UCSD-AML1 (cell line): Measurements from ENCODE around the gene EPN2.
"Not testable (repeated sequence)": the region's sequence is repeated elsewhere in the genome, so short reads cannot be mapped to it uniquely, and the experiment has no call there.

Experiments
- DNase-seq: peaks from one replicate; lab custom pipeline; 2025; ENCODE audit not compliant: unreplicated experiment; lab: John Stamatoyannopoulos, UW

Gene EPN2

DNA sequence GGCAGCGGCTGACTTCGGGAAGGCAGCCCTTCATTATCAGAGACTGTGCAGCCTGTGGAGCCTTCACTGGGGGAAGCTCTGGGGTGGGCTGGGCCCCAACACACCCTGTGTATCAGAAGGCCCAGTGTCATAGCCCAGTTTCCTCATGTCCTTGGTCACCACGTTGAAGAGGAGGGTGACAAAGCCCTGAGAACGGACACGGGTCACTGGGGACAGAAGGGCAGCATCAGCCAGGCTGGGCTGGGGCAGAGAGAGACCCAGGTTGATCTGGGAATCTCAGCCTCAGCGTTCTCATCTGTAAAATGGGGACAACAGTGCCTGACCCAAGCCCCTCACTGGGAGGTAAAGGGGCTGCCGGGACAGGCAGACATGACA lies 106.1 kb downstream of the EPN2 start:
- no peak for DNase-seq

GRCh38 chr17:19343671-19344151 lies 106.5 kb downstream of the EPN2 start:
- no peak for DNase-seq

DNA sequence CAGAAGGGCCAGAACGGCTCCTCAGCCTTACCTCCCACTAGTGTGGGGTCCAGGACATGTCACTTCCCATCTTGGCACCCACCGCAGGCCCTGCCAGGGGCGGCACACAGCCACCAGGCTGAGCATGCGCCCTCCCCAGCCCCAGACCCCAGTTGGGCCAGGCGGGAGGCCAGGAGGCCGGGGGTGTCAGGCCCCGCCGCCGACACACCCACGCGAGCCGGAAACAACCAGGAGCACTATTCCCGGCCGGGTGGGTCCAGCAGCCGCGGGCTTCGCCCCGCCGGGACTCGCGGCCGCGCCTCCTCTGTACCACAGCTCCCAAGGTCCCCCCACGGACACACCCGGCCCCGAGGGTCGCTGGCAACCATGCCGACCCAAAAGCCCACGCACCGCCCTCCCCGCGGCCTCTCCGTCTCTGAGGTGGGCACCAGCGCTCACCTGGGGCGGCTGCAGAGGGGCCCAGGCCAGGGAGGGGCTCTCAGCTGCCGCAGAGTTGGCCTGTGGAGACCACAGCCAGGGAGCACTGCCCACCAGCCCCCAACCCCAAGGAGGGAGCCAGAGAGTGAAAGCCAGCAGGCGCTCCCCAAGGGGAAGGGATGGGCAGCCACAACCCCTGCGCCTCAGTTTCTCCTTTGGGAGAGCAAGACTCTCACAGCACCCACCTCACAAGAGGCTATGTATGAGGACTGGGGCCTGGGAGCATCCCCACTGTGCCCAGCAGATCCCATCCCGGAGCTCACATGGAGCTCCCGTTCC lies 107.3 kb downstream of the EPN2 start:
- no peak for DNase-seq

DNA sequence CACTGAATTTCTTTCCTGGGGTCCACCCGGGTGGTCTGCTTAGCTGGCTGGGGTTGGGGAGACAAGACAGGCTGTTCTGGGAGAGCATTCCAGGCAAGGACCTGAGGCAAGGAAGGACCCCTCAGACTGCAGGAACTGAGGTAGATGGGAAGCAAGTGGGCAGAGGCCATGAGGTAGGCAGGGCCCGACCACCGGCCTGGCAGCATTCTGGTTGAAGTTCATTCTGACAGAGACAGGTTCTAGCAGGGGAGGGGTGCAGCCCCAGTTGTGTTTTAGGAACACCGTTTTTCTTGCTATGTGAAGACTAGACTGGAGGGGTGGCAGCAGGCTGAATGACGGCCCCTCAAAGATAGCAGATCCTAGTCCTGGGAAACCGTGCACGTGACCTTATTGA lies 107.9 kb downstream of the EPN2 start:
- no peak for DNase-seq

- no peak for DNase-seq
Measured at GRCh38 chr17:19345486-19346350, 108.6 kb downstream of the EPN2 start.

- DNase-seq: no peak
Measured at GRCh38 chr17:19346351-19347255, 109.4 kb downstream of the EPN2 start.

GRCh38 chr17:19347323-19348080 lies 110.3 kb downstream of the EPN2 start:
- no peak for DNase-seq

GRCh38 chr17:19348081-19348650 lies 111.0 kb downstream of the EPN2 start:
- no peak for DNase-seq

- DNase-seq: no peak
Measured at GRCh38 chr17:19348806-19349205, 111.6 kb downstream of the EPN2 start.

DNA sequence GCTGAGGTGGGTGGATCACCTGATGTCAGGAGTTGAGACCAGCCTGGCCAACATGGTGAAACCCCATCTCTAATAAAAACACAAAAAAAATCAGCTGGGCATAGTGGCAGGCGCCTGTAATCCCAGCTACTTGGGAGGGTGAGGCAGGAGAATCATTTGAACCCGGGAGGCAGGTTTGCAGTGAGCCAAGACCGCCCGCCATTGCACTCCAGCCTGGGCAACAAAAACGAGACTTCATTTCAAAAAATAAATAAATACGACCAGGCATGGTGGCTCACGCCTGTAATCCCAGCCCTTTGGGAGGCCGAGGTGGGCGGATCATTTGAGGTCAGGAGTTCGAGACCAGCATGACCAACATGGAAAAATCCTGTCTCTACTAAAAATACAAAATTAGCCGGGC lies 116.2 kb downstream of the EPN2 start:
- not testable (repeated sequence) for DNase-seq

GRCh38 chr17:19354748-19355147 lies 117.6 kb downstream of the EPN2 start:
- DNase-seq: no peak

- DNase-seq: no peak
Measured at GRCh38 chr17:19357351-19357750, 120.2 kb downstream of the EPN2 start.

DNA sequence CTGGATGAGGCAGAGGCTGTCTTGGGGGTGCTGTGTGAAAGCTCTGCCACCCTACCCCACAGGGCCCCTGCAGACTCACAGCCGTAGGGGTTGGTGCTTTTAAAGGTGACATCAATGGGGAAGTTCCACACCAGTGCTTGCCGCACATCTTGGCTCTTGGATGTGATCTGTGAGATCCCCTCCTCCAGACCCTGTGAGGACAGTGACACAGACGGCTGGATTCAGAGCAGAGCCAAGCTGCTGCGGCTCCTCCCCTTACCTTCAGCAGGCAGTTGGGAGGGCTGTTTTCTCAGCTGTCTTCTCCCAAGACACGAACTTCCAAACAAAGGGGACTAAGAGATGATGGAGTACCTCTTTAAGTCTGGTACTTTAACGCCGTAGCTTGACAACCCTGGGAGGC lies 120.6 kb downstream of the EPN2 start:
- DNase-seq: no peak

DNA sequence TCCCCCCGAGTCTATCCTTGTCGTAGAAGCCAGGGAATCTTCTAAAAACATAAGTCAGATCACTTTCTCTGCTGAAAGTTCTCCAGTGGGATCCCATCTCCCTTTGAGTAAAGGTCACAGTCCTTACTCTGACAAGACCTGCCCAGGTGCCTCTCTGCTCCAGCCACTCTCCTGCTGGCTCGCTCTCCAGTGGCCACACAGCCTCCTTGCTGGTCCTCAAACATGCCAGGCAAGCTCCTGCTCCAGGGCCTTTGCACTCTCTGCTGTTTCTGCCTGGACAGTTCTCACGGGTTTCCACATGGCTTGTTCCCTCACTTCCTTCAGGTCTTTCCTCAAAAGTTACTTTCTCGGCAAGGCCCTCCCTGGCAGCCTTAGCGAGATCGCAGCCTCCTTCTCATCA lies 122.0 kb downstream of the EPN2 start:
- DNase-seq: no peak

GRCh38 chr17:19359856-19360255 lies 122.7 kb downstream of the EPN2 start:
- no peak for DNase-seq

- DNase-seq: no peak
Measured at GRCh38 chr17:19360772-19361171, 123.6 kb downstream of the EPN2 start.

- DNase-seq: no peak
Measured at GRCh38 chr17:19361326-19361725, 124.2 kb downstream of the EPN2 start.

- no peak for DNase-seq
Measured at GRCh38 chr17:19361944-19362276, 124.7 kb downstream of the EPN2 start.

- peak; percentile 93 for DNase-seq
Measured at GRCh38 chr17:19362277-19363113, 125.3 kb downstream of the EPN2 start, which contains the start of gene B9D1. Gene B9D1 (minus strand): TSS chr17:19362723. CDS start chr17:19362569, 154 bp downstream.
